SK-N-SH treated with all-trans-retinoic acid at 6 μM for 48 hours (cell line): ENCODE data around the gene BRIX1.

ENCODE experiments used
- BACH2 ChIP-seq: fragments of 250-450 bp; sonication (Bioruptor Pico); IDR thresholded peaks from 2 replicates; pipeline ENCODE4 v1.9.0; 2021; ENCODE audit warnings: mild to moderate bottlenecking, borderline replicate concordance
- CREB5 ChIP-seq: fragments of 250-450 bp; sonication (Bioruptor Pico); IDR thresholded peaks from 2 replicates; pipeline ENCODE4 v1.5.1; 2020; ENCODE audit warnings: low read depth, mild to moderate bottlenecking, moderate library complexity
- PATZ1 ChIP-seq: fragments of 250-450 bp; sonication (Bioruptor Pico); IDR thresholded peaks from 2 replicates; pipeline ENCODE4 v1.8.0; 2020; ENCODE audit warnings: mild to moderate bottlenecking, moderate library complexity, borderline replicate concordance
- SNAI2 ChIP-seq: fragments of 250-450 bp; sonication (Bioruptor Pico); IDR thresholded peaks from 2 replicates; pipeline ENCODE4 v1.5.0; 2020; ENCODE audit warnings: mild to moderate bottlenecking, moderate library complexity
- TOX ChIP-seq: fragments of 250-450 bp; sonication (Bioruptor Pico); IDR thresholded peaks from 2 replicates; pipeline ENCODE4 v1.8.0; 2021; ENCODE audit warnings: mild to moderate bottlenecking, moderate library complexity, borderline replicate concordance

GRCh38 chr5:34919077-34919476 lies 3.6 kb downstream of the BRIX1 start:
- TF ChIP-seq CREB5 (CRISPR knock-in tag): no peak
- no peak for TF ChIP-seq TOX
- no peak for TF ChIP-seq PATZ1
- no peak for TF ChIP-seq SNAI2
- TF ChIP-seq BACH2 (CRISPR knock-in tag): no peak
